Stomach (tissue), 4 donors: ENCODE data around the gene CEMIP.

Experiments
- CTCF ChIP-seq, 7 experiments: fragments of 450-650 bp in 4 of 7; fragments of 200-600 bp in 3 of 7; sonication (generic) in 3 of 7; IDR thresholded peaks; one replicate each; pipeline ENCODE4 v1.5.1; 2016 to 2019; ENCODE audit warnings: antibody characterized with exemption in 7 of 7, control low read depth in 2 of 7, mild to moderate bottlenecking in 1 of 7
- POLR2AphosphoS5 ChIP-seq, 3 donors: sonication (generic); formaldehyde crosslinking; IDR thresholded peaks; one replicate each; pipeline ENCODE4 v1.6.1; 2016; ENCODE audit warnings: antibody characterized with exemption in 3 of 3

GRCh38 chr15:80745888-80746287, 33.3 kb upstream of the CEMIP start:
- no peak for TF ChIP-seq CTCF (IDR thresholded peaks at IDR 0.05)
- TF ChIP-seq POLR2AphosphoS5 (IDR thresholded peaks at IDR 0.05): no peak
